Peyer's patch (tissue), 4 donors: ENCODE data around the gene KNOP1. TPM values are rescaled to one million over a fixed set of nuclear protein-coding genes. Genes with fewer than 3 reads are reported as not detected.

Experiments
- DNase-seq, 3 donors: peaks; one replicate each; pipeline ENCODE4 v3.0.0-alpha.2; 2017 to 2019
- H3K27ac ChIP-seq, 4 donors: fragments of 200-600 bp; sonication (generic); one replicate each; pipeline ENCODE4 v1.5.1; 2016 to 2019
- H3K27me3 ChIP-seq, 2 donors: fragments of 200-600 bp; sonication (generic); one replicate each; pipeline ENCODE4 v1.5.1; 2019
- H3K36me3 ChIP-seq, 3 donors: fragments of 200-600 bp; sonication (generic); one replicate each; pipeline ENCODE4 v1.5.1; 2016 to 2019
- H3K4me1 ChIP-seq, 4 donors: fragments of 200-600 bp; sonication (generic); one replicate each; pipeline ENCODE4 v1.5.1; 2016 to 2019
- H3K4me3 ChIP-seq, 4 donors: fragments of 200-600 bp; sonication (generic); 1 replicate in 3 of 4; 2 replicates in 1 of 4; pipeline ENCODE4 v1.5.1; 2016 to 2019; ENCODE audit warnings: mild to moderate bottlenecking in 1 of 4
- H3K9me3 ChIP-seq, 4 donors: fragments of 200-600 bp; sonication (generic); one replicate each; pipeline ENCODE4 v1.5.1; 2016 to 2019; ENCODE audit warnings: mild to moderate bottlenecking in 1 of 4
- POLR2A ChIP-seq, 2 donors: fragments of 450-650 bp; IDR thresholded peaks; one replicate each; pipeline ENCODE4 v1.5.1; 2017; ENCODE audit warnings: antibody characterized with exemption in 2 of 2, mild to moderate bottlenecking in 2 of 2, moderate library complexity in 2 of 2
- total RNA-seq, 4 donors: library from RNA; depleted of rRNA; stranded (reverse); fragments of >200 nt; gene quantifications; one replicate each; pipeline ENCODE4 v1.1.0, GENCODE V29; 2016
- TF ChIP-seq, protein P1 (sequence below), 6 experiments: fragments of 450-650 bp in 4 of 6; fragments of 200-600 bp in 2 of 6; sonication (generic) in 1 of 6; IDR thresholded peaks; one replicate each; pipeline ENCODE4 v1.5.1; 2017 to 2019; ENCODE audit warnings: antibody characterized with exemption in 6 of 6, mild to moderate bottlenecking in 3 of 6, moderate library complexity in 1 of 6

KNOP1 gene
- total RNA-seq, 4 donors from 2014 or later, result 10.0 to 26.1 (median 19.9) TPM

- H3K9me3 ChIP-seq, result no peaks in the 10 kb centered on the region
- TF ChIP-seq, protein P1, sequence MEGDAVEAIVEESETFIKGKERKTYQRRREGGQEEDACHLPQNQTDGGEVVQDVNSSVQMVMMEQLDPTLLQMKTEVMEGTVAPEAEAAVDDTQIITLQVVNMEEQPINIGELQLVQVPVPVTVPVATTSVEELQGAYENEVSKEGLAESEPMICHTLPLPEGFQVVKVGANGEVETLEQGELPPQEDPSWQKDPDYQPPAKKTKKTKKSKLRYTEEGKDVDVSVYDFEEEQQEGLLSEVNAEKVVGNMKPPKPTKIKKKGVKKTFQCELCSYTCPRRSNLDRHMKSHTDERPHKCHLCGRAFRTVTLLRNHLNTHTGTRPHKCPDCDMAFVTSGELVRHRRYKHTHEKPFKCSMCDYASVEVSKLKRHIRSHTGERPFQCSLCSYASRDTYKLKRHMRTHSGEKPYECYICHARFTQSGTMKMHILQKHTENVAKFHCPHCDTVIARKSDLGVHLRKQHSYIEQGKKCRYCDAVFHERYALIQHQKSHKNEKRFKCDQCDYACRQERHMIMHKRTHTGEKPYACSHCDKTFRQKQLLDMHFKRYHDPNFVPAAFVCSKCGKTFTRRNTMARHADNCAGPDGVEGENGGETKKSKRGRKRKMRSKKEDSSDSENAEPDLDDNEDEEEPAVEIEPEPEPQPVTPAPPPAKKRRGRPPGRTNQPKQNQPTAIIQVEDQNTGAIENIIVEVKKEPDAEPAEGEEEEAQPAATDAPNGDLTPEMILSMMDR (IDR thresholded peaks at IDR 0.05), result no peak
- TF ChIP-seq POLR2A (IDR thresholded peaks at IDR 0.05), result no peak
- DNase-seq, result no peak
- H3K4me3 ChIP-seq, result no peak overlapping the region
- H3K4me1 ChIP-seq, result peaks cover 0 to 7% (median 1%) of the 10 kb centered on the region in 4 donors
- H3K27me3 ChIP-seq, result no peaks in the 10 kb centered on the region
- peaks cover 0 to 40% (median 0%) of the 10 kb centered on the region in 3 donors for H3K36me3 ChIP-seq
- peak overlapping the region in 1 of 4 donors; percentile 13 for H3K27ac ChIP-seq
Observed at GRCh38 chr16:19691161-19691711, 26.8 kb downstream of the KNOP1 start.

GRCh38 chr16:19690196-19690595, 27.8 kb downstream of the KNOP1 start:
- H3K27me3 ChIP-seq, result no peaks in the 10 kb centered on the region
- H3K4me1 ChIP-seq, result no peaks in the 10 kb centered on the region
- H3K9me3 ChIP-seq, result no peaks in the 10 kb centered on the region
- no peak for DNase-seq
- H3K4me3 ChIP-seq, result no peak overlapping the region
- H3K36me3 ChIP-seq, result peaks cover 0 to 51% (median 0%) of the 10 kb centered on the region in 3 donors
- TF ChIP-seq, protein P1 (IDR thresholded peaks at IDR 0.05), result no peak
- no peak overlapping the region for H3K27ac ChIP-seq

DNA sequence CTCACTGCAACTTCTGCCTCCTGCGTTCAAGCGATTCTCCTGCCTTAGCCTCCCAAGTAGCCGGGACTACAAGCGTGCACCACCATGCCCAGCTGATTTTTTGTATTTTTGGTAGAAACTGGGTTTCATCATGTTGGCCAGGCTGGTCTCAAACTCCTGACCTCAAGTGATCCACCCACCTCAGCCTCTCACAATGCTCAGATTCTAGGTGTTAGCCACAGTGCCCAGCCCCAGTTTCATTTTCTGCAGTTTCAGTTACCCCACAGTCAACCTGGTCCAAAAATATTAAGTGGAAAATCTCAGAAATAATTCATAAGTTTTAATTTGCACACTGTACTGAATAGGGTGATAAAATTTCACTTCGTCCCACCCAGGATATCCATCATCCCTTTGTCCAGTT, 28.7 kb downstream of the KNOP1 start:
- no peak overlapping the region for H3K27ac ChIP-seq
- TF ChIP-seq, protein P1 (IDR thresholded peaks at IDR 0.05), result no peak
- TF ChIP-seq POLR2A (IDR thresholded peaks at IDR 0.05), result no peak
- peaks cover 0 to 59% (median 0%) of the 10 kb centered on the region in 3 donors for H3K36me3 ChIP-seq
- no peaks in the 10 kb centered on the region for H3K9me3 ChIP-seq
- no peaks in the 10 kb centered on the region for H3K4me1 ChIP-seq
- H3K4me3 ChIP-seq, result no peak overlapping the region
- no peaks in the 10 kb centered on the region for H3K27me3 ChIP-seq
- no peak for DNase-seq

GRCh38 chr16:19688396-19689024, 29.5 kb downstream of the KNOP1 start:
- DNase-seq, result no peak
- no peak for TF ChIP-seq POLR2A (IDR thresholded peaks at IDR 0.05)
- TF ChIP-seq, protein P1 (IDR thresholded peaks at IDR 0.05), result no peak
- no peaks in the 10 kb centered on the region for H3K27me3 ChIP-seq
- peaks cover 0 to 68% (median 0%) of the 10 kb centered on the region in 3 donors for H3K36me3 ChIP-seq
- H3K4me3 ChIP-seq, result no peak overlapping the region
- H3K27ac ChIP-seq, result peak overlapping the region in 1 of 4 donors; percentile 35
- H3K4me1 ChIP-seq, result no peaks in the 10 kb centered on the region
- no peaks in the 10 kb centered on the region for H3K9me3 ChIP-seq

DNA sequence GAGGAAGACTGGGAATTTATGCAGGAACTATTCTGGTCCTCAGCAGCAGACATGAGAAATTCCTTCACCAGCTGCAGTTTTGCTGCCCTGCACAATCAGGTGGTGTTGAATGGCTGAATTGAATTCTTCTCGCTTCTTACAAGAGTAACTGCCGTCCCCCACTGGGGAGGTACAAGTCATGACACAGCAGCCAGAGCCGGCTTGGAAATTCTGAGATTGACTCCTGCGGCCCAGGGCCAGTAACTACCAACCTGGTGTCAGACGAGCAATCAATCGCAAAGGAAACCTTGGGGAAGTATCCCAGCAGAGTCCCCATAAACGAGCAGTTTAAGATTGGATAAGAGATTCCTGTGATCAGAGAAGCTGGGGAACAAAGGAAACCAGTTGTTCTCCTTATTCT, 30.7 kb downstream of the KNOP1 start:
- TF ChIP-seq, protein P1 (IDR thresholded peaks at IDR 0.05), result no peak
- TF ChIP-seq POLR2A (IDR thresholded peaks at IDR 0.05), result no peak
- Histone ChIP-seq H3K9me3 (no peaks in the 10 kb centered on the region), H3K27me3 (no peaks in the 10 kb centered on the region), H3K4me1 (no peaks in the 10 kb centered on the region), H3K27ac (no peak overlapping the region), H3K4me3 (no peak overlapping the region), H3K36me3 (peaks cover 0 to 73% (median 0%) of the 10 kb centered on the region in 3 donors)
- DNase-seq, result no peak
